GM21423 (cell line): ENCODE results near the gene RASGEF1C.
"Not testable (repeated sequence)": the region's sequence is repeated elsewhere in the genome, so short reads cannot be mapped to it uniquely, and the experiment has no call there.

Experiments
- ATAC-seq: cut with Tn5 transposase; IDR thresholded peaks from one replicate; pipeline ENCODE4 v1.9.1; 2021; ENCODE audit warnings: mild to moderate bottlenecking, moderate library complexity; ENCODE audit not compliant: unreplicated experiment

Gene RASGEF1C

GRCh38 chr5:180212363-180213255 lies 3.6 kb upstream of the RASGEF1C start:
- ATAC-seq, result no peak

- no peak for ATAC-seq
Observed at GRCh38 chr5:180211761-180212035, 2.7 kb upstream of the RASGEF1C start.

GRCh38 chr5:180210961-180211760 lies 2.1 kb upstream of the RASGEF1C start:
- no peak for ATAC-seq

DNA sequence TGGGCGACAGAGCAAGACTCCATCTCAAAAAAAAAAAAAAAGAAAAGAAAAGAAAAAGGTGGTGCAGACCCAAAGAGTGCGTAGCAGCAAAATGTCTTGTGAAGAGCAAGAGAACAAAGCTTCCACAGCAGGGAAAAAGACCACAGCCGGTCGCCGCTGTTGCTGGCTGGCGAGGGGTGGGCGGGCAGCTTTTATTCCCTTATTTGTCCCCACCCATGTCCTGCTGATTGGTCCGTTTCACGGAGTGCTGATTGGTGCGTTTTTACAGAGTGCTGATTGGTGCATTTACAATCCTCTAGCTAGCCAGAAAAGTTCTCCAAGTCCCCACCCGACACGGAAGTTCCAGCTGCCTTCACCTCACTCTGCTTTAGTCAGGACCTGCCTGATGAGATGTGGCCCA lies 1.1 kb upstream of the RASGEF1C start:
- ATAC-seq, result not testable (repeated sequence)

GRCh38 chr5:180208435-180209081 lies 453 bp downstream of the RASGEF1C start:
- ATAC-seq, result peak; percentile 28

- no peak for ATAC-seq
Observed at GRCh38 chr5:180208038-180208434, 975 bp downstream of the RASGEF1C start.

- no peak for ATAC-seq
Observed at GRCh38 chr5:180207593-180207992, 1.4 kb downstream of the RASGEF1C start.

DNA sequence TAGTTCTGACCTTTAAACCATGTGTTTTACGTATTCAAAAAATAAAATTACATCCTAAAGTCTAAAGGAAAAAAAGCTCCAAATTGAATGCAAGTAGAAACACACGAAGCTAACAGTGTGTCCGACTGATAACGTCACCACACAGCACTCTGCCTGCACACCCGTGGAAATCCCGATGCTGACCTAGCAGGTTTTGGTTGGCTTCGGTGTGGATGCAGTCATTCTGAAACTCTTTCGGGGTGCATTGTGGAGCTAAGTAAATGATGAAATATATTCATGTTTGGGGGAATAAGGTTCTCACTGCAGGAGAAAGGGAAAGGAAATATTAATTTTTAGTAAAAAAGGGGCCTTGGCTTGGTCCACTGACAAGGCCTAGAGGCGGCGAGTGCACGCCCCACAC lies 2.0 kb downstream of the RASGEF1C start:
- ATAC-seq, result no peak

DNA sequence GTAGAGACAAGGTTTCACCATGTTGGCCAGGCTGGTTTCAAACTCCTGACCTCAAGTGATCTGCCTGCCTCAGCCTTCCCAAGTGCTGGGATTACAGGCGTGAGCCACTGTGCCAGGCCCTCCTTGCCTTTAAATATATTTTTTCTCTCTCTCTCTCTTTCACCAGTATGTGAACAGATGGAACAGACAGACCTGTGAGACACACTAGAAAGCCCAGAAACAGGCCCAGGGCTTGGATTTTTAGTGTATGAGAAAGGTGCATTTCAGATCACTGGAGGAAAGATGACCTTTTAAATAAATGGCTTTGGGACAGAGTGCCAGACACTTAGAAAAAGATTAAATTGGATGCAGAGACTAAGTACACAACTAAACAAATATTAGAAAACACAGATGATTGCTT lies 3.1 kb downstream of the RASGEF1C start:
- ATAC-seq, result no peak

GRCh38 chr5:180204276-180204819 lies 4.7 kb downstream of the RASGEF1C start:
- no peak for ATAC-seq

DNA sequence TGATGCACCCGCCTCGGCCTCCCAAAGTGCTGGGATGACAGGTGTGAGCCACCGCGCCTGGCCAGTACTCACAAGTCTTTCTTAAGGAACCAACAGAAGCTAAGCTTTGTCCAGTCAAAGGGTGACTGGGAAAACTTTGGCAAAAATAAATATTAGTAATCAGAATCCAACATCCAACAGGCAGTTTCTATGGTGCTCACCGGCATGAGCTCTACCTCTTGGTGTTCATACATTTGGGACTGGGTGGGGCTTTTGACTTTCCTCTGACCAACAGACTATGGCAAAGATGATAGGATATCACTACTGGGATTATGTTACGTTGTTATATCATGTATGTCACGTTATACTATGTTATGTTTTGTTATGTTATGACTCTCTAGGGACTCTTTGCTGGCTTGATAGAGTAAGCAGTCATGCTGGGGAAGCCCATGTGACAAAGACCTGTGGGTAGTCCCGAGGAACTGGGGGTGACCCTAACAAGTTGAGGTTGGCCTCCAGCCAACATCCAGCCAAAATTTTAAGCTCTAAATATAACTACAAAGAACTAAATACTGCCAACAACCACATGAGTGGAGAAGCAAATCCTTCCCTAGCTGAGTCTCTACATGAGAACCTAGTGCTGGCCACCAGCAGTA lies 6.0 kb downstream of the RASGEF1C start:
- ATAC-seq, result no peak

DNA sequence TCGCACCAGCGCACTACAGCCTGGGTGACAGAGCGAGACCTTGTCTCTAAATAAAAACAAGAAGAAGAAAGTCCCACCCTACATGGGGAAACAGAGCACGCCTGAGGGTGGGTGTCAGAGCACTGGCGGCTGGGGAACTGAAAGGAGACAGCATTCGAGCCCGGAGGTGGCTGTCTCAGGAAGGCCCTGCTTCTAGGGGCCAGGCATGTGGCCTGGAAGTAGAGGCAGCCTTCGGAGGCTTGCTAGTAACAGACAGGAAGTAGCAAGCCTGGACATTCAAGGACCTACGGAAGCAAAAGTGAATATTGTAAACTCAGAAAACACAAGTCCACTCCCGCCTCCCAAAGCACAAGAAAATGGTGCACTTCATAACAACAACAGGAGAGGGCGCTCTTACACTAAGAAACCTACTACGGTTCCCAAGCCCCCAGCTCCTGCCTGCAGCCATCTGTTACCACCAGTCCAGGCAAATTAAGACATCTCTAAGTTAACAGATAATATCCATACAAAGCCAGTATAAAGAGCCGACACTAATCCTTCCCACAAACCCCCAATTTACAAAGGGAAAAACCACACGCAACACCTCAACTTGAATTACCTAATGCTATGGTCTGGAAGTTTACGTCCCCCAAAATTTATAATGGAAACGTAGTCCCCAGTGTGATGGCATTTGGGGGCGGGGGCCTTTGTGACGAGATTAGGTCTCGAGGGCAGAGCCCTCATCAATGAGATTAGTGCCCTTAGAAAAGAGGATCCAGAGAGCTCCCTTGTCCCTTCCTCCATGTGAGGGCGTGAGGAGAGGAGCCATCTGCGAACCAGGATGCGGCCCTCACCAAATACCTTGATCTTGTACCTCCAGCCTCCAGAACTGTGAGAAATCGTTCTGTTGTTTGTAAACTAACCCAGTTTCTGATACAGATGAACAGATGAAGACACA lies 7.7 kb downstream of the RASGEF1C start:
- ATAC-seq, result no peak

DNA sequence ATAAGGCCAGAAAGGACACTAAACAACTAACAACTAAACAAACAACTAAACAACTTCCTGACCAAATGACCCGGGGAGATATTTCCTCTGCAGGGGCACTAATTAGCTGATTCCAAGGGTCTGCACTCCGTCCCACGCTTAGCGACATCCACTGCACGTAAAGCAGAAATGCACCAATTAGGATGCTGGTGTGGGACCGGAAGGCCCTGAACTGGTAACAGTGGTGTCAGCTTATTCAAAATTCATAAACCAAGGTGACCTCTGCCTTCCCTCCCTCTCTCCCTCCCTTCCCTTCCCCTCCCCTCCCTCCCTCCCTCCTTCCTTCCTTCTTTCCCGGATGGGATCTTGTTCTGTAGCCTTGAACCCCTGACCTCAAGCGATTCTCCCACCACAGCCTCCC lies 9.6 kb downstream of the RASGEF1C start:
- no peak for ATAC-seq

DNA sequence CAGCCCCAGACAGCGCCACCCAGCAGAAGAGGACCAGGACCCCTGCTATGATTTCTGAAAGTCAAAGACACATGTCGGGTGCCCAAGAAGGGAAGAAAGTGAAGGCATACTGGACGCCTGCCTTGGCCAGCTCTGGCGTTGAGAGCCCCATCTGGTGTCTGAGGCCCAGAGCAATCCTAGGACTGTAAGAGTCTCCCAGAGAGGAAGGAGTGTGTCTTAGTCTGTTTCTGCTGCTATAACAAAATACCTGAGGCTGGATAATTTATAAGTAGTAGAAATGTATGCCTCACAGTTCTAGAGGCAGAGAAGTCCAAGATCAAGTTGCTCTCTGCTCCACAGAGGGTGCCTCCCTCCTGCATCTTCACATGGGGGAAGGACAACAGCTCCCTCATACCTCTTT lies 10.8 kb downstream of the RASGEF1C start:
- no peak for ATAC-seq

DNA sequence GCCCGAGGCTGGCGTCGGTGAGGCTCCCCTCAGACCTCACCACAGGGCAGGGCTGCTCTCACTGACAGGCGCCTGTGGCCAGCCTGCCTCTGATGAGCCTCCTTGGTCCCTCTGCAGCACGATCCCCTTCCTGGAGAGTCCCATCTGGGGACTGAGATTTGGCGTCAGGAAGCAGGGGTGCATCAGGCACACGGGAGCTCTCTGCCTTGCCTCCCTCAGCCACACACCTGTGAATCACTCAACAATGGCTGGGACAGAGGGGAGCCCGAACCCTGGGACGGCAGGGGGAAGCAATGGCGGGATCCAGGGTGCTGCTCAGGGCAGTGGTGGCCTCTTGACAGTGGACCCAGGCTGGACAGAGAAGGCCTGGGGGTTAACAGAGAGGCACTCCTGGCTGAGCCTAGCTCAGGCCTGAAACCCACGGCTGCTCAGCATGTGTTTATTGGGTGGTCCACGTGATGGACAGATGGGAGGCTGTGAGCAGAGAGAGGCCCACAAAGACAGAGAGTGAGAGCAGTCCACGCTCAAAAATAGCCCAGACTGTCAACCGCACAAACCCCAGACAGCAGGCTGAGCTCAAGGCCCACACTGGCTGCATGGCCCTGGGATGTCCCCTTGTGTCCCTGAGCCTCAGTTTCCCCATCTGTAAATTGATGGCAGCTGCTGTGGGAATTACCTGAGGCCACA lies 11.9 kb downstream of the RASGEF1C start:
- no peak for ATAC-seq

- ATAC-seq, result no peak
Observed at GRCh38 chr5:180194410-180195345, 14.3 kb downstream of the RASGEF1C start.

- no peak for ATAC-seq
Observed at GRCh38 chr5:180193749-180194375, 15.1 kb downstream of the RASGEF1C start.

DNA sequence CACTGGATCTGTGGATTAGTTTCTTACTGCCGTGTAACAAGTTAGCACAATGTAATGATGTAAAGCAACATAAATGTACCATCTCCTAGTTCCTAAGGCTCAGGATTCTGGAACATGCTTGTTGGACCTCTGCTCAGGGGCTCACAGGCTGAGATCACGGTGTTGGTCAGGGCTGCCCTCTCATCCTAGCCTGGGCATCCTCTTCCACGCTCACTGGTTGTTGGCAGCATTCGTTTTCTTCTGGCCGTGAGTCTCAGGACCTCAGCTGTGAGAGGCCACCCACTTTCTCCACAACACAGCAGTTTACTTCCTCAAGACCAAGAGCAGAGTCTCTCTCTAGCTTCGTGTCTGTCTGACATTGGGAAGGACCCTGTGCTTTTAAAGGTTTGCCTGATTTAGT lies 17.3 kb downstream of the RASGEF1C start:
- ATAC-seq, result no peak
